ENCODE measurements around the gene SORCS2.

- TF ChIP-seq CTCF (IDR thresholded peaks at IDR 0.05) (no peak), REST (IDR thresholded peaks at IDR 0.05; ENCODE audit: insufficient read depth in 1 of 2, low read depth in 2 of 2, low read length in 1 of 2) (no peak)
Measured at GRCh38 chr4:7387925-7388324, 195.6 kb downstream of the SORCS2 start.

Measured in Panc1 (cell line).